Cerebellar nuclear complex (tissue), 1 donor: Measurements from ENCODE around the gene ST6GALNAC3.

Experiments used
- DNase-seq, 2 experiments: peaks; one replicate each; lab custom pipeline; 2025; lab: John Stamatoyannopoulos, UW

Gene ST6GALNAC3

DNA sequence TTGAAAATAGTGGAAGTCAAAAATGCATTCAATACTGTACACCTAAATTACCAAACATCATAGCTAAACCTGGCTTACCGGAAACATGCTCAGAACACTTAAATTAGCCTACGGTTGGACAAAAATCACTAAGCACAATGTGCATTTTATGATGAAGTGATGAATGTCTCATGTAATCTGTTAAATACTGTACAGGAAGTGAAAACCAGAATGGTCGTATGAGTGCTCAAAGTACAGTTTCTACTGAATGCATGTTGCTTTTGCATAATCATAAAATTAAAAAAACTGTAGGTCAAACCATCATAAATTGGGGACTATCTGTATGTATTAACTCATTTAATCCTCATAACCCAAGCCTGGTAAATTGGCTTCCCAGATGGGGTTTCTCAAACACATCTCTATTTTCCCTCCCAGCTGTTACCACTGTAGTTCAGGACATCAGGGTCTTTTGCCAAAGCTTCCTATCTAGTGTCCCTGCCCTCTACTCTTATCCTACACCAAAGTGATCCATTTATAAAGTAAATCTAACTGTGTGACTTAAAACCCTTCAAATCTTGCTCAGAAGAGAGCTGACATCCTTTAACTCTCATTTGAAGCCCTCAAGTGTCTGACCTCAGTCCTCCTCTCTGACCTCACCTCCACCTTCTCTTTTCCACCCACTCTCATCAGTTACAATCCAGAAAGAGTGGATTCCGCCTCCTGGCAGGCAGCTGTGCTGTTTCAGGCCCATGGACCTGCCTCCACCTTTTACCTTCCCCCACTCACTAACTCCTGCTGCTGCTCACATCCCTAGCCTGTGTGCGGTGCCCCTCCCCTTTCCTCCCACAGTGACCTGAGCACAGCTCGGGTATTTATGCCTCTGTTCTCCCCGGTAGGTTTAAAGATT is 436.4 kb downstream of the ST6GALNAC3 start:
- no peak for DNase-seq

DNA sequence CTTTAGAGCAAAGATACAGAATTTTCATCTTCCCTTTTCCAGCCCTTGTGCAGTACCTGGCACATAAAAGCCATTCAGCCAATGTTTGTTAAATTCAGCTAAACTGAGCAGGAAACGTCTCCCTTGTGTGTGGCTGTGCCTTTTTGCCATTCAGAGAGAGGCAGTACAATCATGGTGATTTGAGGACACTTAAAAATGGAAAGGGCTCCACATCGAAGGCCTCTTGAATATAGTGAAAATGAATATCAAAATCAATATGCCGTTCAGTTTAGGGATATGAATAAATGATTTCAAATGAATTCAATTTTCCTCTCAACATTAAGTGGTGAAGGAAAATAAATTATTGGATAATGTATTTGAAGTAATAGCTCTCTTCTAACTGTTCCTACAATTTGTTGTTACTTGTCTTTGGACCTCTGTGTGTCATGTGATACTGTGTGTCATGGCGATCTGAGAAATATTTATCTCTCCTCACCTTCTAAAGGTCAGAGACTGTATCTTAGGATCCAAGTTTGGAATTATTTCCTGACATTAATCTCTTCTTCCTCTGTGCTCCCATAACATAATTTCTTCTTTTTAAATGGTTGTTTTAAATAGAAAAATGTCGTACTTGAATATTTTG is 437.1 kb downstream of the ST6GALNAC3 start:
- no peak for DNase-seq

DNA sequence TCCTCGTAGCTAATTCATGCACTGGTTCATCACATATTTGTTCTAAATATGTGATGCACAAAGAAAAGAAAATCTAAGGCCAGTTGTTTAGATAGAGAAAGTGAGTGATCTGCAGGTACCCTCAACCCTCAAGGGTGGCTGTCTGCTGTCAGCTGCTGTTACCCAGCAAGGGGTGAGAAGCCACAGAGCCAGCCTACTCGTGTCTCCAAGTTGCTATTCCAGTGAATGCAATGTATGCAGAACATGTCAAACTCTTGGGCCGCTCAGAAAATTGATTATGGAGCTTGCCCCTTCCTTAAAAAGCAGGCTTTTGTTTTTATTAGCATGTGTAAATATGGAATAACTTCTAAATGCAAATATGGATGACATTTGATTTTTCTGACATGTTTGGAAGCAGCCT is 456.4 kb downstream of the ST6GALNAC3 start:
- no peak for DNase-seq

DNA sequence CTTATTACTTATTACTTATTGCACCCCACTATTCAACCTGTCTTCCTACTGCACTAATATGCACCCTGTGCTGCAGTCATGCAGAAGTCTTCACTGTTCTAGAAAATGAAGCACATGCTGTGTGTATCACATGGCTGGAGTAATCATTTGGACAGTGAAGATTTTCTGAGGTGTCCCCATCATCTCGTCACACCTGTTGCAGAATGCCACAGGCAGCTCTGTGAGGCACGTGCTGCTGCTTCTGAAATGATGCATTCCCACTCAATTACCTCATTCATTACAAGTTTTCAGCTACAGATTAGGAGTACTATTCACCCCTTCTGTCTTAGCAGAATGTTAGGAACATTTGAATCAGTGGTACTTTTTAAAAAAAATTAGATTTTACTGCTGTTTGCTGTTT is 467.1 kb downstream of the ST6GALNAC3 start:
- DNase-seq = no peak

DNA sequence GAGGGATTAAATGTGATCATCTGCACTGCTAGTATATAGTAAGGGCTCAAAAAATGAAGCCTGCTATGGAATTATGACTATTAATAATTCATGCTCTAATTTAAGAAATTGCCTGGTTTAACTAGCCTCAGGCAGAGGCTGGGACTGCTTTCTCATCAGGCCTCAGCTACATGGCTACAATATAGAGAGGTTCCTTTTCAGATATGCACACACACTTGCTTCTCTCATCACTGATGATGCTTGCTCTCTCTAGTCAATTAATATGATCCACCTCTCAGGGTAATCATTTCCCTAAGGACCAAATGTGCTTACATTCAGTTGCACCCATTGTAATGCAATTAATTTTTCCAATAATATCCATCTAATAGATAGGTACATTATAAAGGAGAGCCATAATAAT is 467.8 kb downstream of the ST6GALNAC3 start:
- no peak for DNase-seq

DNA sequence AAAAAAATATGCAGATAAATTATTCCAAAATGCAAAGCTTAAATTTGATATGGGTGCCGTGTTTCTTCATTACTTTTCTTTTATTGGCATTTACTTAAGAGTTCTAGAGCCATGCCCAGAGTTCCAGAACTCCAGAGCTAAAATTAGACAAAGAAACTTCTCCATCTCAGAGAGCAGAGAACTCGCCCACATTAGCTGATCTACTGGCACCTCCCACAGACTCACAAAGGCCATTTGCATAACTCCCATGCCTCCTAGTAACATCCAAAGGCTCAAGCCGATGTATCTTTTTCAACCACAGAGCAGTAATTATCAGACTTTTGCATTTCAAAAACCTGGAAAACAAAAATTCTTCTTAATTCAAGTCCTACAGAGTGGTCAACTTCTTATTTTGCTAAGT is 468.9 kb downstream of the ST6GALNAC3 start:
- DNase-seq = no peak

DNA sequence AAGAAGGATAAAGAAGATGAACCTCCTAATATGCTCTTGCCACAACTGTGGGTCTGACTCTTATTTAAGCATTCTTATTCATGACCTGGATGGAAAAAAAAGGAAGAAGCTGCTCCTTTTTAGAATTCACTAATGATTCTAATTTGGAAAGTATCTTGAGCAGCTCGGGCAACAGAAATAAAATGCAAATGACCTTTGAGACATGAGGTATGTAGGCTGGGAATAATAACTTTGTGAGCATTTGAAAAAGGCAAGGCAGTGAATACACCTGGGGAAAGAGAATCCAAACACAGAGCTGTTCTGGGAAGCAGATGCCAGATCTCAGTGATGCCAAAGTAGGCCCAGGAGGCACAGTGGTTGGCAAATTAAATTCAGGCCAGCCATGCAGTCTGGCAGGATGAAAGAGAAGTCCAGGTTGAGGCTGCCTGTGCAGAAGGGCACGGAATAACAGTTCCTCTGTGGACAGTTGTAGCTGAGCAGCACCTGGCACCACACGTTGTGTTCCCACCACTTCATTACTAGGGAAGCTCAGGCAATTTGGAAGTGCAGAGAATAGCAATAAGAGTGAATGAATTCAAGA is 471.9 kb downstream of the ST6GALNAC3 start:
- DNase-seq = no peak

DNA sequence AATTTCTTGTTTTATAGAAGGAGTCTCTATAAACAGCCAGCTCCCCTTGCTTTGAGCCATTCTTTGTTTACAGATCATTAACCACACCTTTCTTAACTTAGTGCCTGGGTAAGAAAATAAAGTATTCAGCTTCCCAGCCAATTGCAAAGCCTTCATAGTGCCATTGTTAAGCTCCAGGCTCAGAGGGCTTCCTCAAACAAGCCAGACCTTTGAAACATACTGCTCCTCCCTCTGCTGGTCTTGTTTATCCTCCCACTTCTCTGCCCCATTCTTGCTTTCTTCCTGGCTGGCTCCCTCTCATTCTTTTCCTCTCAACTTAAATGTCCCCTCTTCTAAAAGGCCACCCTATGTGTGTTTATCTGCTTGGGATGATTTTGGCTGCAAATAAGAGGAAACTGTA is 473.4 kb downstream of the ST6GALNAC3 start:
- DNase-seq = no peak

DNA sequence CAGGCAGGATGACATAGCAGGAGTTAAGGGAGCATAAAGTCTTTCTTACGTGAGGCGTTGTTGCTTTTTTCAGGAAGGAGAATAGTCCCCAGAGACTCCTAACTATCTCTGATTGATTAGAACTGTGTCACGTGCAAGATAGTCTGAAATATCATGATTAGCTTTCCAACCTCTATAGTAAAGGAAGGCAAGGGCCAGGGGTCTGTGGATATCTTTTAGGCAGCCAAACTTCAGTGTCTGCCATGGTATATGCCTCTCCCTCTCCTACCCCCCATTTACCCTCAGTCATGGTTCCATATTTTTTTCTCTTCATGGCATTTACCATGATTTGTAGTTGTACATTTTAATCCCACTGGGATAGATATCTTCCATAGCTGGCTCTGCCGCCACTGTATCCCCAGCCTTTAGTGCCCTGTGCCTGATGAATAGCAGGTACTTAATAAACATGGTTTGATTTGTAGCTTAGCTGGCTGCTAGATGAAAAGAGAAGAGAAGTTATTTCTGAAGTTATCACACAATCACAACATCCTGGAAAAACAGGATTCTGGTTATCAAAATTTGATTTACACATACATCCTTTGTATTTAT is 474.1 kb downstream of the ST6GALNAC3 start:
- no peak for DNase-seq

DNA sequence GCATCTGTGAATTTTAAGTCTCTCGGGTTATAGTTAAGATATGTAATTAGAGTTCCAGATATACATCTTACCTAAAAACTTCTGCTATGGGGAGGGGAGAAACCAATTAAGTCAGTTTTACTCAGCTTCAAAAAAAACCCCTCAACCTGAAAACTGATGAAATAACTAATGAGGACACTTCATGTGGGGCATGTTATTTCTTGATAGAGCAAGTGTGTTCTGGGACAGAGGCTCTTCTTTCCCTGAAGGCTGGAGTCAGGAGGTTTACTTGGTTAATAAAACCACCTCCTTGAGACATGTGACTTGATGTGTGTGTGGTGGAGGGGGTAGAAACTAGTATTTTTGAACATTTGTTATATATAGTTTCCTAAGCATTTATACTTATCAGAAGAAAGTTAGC is 479.7 kb downstream of the ST6GALNAC3 start:
- DNase-seq = no peak

DNA sequence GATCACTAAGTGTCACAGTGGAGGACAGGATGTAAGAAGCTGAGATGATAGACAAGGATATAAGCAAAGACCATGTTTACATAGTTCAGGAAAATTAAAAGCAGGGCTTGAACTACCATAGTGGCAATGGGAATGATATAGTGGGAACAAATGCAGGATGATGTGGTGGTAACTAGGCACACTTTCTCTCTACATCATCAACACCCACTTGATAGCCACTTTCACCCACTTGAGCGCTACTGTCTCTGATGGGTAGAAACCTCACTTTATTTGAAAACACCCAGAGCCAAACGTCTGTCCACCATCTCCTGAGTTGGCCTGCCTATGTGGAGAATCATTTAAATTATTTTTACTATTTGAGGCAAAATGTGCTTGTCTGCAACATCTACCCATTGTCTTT is 487.7 kb downstream of the ST6GALNAC3 start:
- DNase-seq = no peak

DNA sequence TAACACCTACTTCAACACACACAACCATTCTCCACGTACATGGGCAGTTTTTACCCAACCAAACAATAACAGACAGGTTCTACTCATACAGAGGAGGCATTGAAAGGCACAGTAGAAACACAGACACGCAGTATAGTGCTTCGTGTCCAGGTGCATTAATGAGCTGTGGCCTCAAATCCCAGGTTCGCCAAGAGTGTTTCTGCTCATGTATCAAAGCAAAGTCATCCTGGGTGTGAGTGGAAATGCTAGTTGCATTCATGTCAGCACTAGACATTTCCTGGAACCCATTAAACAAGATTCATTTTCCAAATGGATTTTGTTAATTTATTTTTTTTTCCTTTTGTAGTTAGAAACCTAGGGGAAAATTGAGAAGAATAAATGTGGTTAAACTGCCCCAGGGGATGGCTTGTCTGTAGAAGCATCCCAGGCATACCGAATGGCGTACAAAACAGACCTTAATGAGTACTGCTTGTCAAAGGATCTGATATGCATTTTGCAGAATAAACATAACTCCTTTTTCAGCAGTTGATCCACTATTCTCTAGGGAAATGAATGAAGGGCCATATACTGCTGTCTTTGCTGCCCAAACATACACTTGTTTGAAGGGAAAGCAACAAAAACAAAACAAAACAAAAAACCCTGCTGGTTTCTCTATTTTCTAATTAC is 494.2 kb downstream of the ST6GALNAC3 start:
- DNase-seq = no peak

DNA sequence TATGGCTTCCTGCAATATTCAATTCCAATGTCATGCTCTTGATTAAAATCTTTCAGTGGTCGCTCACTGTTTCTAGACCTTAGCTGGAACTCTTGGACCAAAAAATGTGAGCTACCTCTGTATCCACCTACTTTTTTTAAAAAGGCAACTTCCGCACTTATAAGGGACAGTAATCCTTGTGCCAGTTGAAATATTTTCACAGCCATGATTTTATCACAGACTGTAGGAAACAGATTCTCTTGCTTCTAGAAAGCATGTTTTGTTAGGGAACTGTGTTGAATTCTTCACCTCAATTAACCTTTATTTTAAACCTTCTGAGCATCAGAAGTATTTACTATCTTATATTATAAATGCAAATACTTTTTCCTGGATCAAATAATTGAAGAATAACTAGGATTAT is 496.7 kb downstream of the ST6GALNAC3 start:
- no peak for DNase-seq

DNA sequence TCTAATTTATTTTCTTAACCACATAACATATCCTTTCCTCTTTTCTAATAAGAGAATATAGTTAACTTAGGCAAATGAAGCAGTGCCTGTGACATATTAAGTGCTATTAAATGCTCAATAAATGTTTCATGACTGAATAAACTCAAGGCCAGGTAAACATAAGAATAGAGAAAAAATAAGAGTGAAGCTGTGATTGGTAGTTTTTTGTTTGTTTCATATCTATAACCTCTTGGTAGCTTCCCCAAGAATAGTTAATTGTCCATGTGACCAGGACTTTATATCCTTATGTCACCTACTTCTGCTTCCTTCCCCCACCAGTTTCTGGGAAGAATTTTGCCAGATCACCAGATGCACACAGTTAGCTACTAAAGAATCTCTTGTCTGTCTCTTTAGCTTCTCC is 497.7 kb downstream of the ST6GALNAC3 start:
- no peak for DNase-seq

DNA sequence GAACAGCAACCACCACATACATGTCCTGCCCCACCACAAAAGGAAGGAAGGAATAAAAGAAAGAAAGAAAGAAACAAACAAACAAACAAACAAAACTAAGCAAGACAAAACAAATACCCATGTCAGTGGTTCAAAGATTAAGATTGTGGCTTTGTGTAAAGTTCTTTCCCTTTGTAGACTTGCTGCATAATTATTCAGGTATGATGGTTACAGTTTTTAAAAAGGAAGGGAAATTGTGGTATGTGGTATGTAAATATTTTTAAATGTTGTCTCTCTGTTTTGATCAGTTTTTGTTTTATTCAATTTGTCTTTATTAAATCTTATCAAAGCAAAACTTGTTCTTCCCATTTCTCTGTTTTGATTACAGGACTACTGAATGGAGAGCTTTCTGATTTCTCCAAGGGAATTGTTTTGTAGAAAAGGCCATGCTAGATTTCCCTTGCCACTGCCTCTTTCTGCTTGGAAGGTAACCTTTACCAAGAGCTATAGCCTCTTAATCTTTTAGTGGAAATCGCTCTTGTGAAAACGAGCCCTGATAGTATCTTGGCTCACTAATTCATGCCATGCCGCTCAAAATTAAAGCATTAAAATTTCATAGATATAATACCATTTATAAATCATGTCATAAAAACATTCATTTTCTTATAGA is 502.5 kb downstream of the ST6GALNAC3 start:
- no peak for DNase-seq

DNA sequence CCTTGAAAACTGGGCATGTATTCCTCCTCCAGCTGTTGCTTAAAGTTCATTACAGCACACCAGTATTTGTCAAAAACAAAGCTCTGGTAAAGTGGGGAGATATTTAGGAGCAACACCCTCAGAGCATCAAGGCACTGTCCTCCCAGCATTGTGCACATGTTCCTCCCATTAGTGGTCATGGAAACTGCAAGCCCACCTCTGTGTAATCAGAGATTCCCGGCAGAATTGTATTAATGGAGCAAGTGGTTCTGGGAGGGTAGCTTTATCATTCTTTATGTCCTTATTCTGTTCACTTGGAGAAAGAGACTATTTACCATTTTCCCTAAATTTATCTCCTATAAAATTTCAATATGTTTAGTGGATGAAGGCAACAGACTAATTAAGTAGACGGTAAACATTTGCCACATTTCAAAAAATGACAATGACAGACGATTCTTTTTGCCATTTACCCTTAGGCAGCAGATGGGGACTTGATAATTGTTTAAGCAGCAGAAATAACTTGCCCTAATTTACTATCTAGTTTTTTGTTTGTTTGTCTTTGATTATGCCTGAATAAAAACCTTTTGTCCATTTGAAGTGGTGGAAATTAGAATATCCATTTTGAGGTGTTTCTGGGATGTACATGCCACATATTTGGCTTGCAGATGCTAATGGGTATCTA is 503.1 kb downstream of the ST6GALNAC3 start:
- DNase-seq = no peak

DNA sequence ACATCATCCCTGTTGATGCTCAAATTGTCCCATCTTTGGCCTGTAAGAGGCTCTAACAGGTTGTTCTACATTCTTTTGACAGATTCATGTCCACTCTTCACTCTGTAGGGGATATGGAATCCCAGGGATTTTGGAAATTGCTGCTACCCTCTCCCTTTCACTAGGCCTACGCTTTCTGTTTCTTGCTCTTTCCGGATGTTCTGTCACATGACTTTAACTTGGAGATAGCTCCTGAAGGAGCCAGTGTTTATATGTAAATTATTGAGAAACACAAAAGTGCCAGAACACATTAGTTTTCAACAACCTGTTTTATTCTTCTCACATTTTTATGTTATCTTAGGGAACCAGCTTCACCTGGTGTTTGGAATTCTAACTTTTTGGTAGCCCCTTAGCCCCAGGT is 505.7 kb downstream of the ST6GALNAC3 start:
- no peak for DNase-seq

DNA sequence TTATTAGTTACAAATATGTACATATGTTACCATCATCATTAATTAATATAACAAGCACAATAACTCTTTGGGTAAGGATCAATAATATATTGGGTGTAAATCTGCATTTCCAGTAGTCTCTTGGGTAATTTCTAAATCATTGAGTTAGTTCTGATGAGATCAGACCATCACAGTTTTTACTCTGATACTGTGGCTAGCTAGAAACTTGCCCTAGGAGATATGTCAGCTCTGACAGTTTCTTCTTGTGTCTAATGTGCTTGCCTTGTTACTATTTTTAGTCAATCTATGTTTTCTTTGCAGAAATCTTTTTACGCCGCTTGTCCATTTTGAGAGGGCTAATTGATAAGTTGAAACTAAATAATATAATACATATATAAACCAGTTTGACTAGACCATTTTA is 507.2 kb downstream of the ST6GALNAC3 start:
- no peak for DNase-seq

DNA sequence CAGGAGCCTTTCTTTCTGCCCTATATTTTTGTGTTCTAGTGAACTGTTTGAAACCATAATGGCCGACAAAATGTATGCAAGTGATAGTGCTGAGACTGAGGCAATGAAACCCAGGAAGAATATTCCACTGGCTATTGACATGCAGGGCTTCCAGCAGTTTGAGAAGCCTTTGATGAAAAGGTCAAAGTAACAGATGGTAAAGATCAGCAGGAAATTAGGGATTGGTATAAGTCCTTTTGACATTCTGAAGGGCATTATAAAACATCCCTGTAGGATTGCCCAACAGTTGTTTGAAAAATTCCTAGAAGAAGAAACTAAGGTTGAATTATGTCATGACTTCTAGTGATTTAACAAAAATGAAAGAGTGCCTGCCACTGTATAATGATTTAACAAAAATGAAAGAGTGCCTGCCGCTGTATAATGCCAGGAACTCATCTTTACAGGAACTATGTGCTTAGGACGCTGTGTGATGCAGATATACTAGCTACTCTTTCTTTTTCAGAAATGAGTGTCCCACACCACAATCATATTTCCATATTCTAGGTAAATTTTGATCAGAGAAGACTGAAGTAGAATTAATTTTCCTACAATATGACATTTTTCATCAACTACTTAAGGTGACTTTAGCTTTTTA is 508.8 kb downstream of the ST6GALNAC3 start:
- no peak for DNase-seq

DNA sequence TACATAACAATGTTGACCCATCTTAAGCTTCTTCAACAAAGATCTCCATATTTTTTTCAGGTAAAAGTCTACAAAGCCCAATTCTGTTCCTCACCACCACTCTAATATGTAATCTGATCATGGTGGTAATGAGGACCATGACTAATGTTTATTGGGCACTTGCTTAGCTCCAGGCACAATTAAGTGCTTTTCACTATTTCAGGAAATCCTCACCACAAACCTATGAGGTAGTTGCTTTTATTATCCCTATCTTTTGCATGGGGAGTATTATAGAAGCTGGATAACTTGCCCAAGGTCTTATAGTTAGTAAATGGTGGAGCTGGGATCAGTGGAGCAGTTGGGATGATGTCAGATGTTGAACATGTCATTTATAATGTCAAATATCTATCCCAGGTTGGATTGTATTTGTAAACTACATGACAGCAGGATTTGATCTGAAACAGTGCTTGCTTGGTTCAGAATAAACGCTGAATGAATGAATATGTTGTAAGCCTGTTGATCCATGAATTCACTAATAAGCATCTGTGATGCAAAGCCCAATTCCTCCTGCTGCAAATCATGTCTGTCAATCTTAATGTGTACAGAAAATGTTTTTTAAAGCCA is 509.4 kb downstream of the ST6GALNAC3 start:
- DNase-seq = no peak
